ENCODE measurements around the gene TRPV2. TPM values are rescaled to one million over a fixed set of nuclear protein-coding genes. Genes with fewer than 3 reads are reported as not detected.

Gene TRPV2
- total and polyA plus RNA-seq, 2 of the 4 experiments (the other 2 are of a cell fraction) = 30.8 to 32.8 TPM

GRCh38 chr17:16438557-16439302 is 23.4 kb downstream of the TRPV2 start:
- peak overlapping the region; percentile 99 for H3K23ac ChIP-seq (ENCODE audit: low read depth, low read length)
- peak overlapping the region; percentile 30; the same call in 1 of the 3 replicates for H2BK15ac ChIP-seq (ENCODE audit: low read depth, low read length)
- no TSS peak for BruUV-seq (replicated peaks)
- H2AK5ac ChIP-seq (ENCODE audit: low read depth, low read length) = peak overlapping the region; percentile 99
- H3K4me1 ChIP-seq (ENCODE audit: control insufficient read depth, insufficient read depth, low read length) = peaks cover 17% of the 10 kb centered on the region
- peak overlapping the region; percentile 99 for H3K14ac ChIP-seq (replicated peaks; ENCODE audit: low read depth, low read length)
- H3K4ac ChIP-seq (ENCODE audit: low read depth, low read length) = peak overlapping the region; percentile 97
- peak overlapping the region; percentile 94 for H3K56ac ChIP-seq (ENCODE audit: extremely low read depth, insufficient read depth, low read length)
- dilution Hi-C loops (cut with HindIII; ENCODE audit: low sequenced_read_pairs, unreplicated experiment) (no loop called here), intact Hi-C loops (cut with micrococcal nuclease) (loop anchor here (1.0 kb wide), 1 partner anchor 52 kb away; no protein-coding TSS in a partner anchor), in situ Hi-C loops (cut with MboI; ENCODE audit: low sequenced_read_pairs) (loop anchor here (5.0 kb wide), 1 partner anchor 56 kb away; the partner anchor contains the start of gene UBB)
- peak overlapping the region; percentile 35; the same call in 1 of the 2 replicates for H2BK20ac ChIP-seq (ENCODE audit: low read depth, low read length)
- H2BK120ac ChIP-seq (ENCODE audit: low read depth, low read length) = peak overlapping the region; percentile 56; the same call in 1 of the 2 replicates
- ChIA-PET POLR2A (ENCODE audit: unreplicated experiment) (interaction anchor here (0.5 to 1.6 kb wide), 6 partner anchors 11 to 1830 kb away, joined by 3 to 9 read pairs (median 6); partner anchors contain the start of gene UBB), CTCF (interaction anchor here (1.0 to 1.6 kb wide), 3 partner anchors 11 to 75 kb away, joined by 3 to 7 read pairs (median 4); no protein-coding TSS in a partner anchor)
- H2AFZ ChIP-seq (replicated peaks; ENCODE audit: low read length, poor library complexity) = peak overlapping the region; percentile 91
- peak overlapping the region; percentile 82 for H4K5ac ChIP-seq (ENCODE audit: low read depth, low read length)
- peak overlapping the region; percentile 59 for H3K18ac ChIP-seq (ENCODE audit: low read depth, low read length)
- H3K9ac ChIP-seq (ENCODE audit: low read depth, low read length) = peak overlapping the region; percentile 97
- H3K4me3 ChIP-seq (ENCODE audit: insufficient read depth, low read depth, low read length) = peak overlapping the region; percentile 67
- peaks cover 24 to 49% of the 10 kb centered on the region in 2 experiments for H3K79me1 ChIP-seq (ENCODE audit: low read depth in 1 of 2, low read length in 2 of 2)
- DNase-seq (peak; percentile 100), ATAC-seq (ENCODE audit: low read depth) (peak; percentile 93)
- H3K9me3 ChIP-seq (ENCODE audit: control insufficient read depth, insufficient read depth, low read length) = no peaks in the 10 kb centered on the region
- peak overlapping the region; percentile 98 for H3K4me2 ChIP-seq (ENCODE audit: low read depth, low read length)
- H4K20me1 ChIP-seq (ENCODE audit: insufficient read depth, low read length) = peaks cover 46% of the 10 kb centered on the region
- peak overlapping the region; percentile 75 for H2BK5ac ChIP-seq (ENCODE audit: low read depth, low read length, poor library complexity, severe bottlenecking)
- no peaks in the 10 kb centered on the region for H3K27me3 ChIP-seq (ENCODE audit: control insufficient read depth, insufficient read depth, low read length)
- peak overlapping the region; percentile 82 to 100 for H4K8ac ChIP-seq (ENCODE audit: low read depth in 2 of 2, low read length in 2 of 2)
- H4K91ac ChIP-seq (ENCODE audit: insufficient read depth, low read depth, low read length) = peak overlapping the region; percentile 91
- 0% methylated on average over 14 of the region's 46 CpGs; no CpG with 5 or more reads in 1 of the 2 experiments for WGBS, 2 experiments (ENCODE audit: extremely low coverage in 2 of 2, insufficient read length in 1 of 2)
- H3K36me3 ChIP-seq (ENCODE audit: control insufficient read depth, insufficient read depth, low read length) = peaks cover 35% of the 10 kb centered on the region
- peak overlapping the region; percentile 98 for H2AK9ac ChIP-seq (replicated peaks; ENCODE audit: low read depth, low read length, poor library complexity)
- H3K9me1 ChIP-seq (ENCODE audit: insufficient read depth, low read length) = peaks cover 25% of the 10 kb centered on the region
- peak overlapping the region; percentile 87 for H3K27ac ChIP-seq (ENCODE audit: insufficient read depth, low read length)
- TF ChIP-seq ELK1 (IDR thresholded peaks at IDR 0.05; ENCODE audit: borderline replicate concordance, low read depth, low read length) (no peak), RAD21 (IDR thresholded peaks at IDR 0.05; ENCODE audit: low read length) (peak; percentile 3; the same call in 1 of the 2 replicates), BHLHE40 (IDR thresholded peaks at IDR 0.05; ENCODE audit: low read depth, low read length) (peak; percentile 97), RCOR1 (IDR thresholded peaks at IDR 0.05; ENCODE audit: insufficient replicate concordance, low read length) (no peak), NFE2L2 (IDR thresholded peaks at IDR 0.05; ENCODE audit: low read depth, low read length) (peak; percentile 35; the same call in 1 of the 2 replicates), FOS (IDR thresholded peaks at IDR 0.05; ENCODE audit: low read depth, low read length) (no peak; the same call in 1 of the 2 replicates), MXI1 (IDR thresholded peaks at IDR 0.05; ENCODE audit: borderline replicate concordance, low read depth, low read length) (peak; percentile 93), CEBPB (IDR thresholded peaks at IDR 0.05; ENCODE audit: low read depth, low read length) (peak; percentile 79), USF2 (IDR thresholded peaks at IDR 0.05; ENCODE audit: low read depth, low read length) (peak; percentile 96), SMC3 (IDR thresholded peaks at IDR 0.05; ENCODE audit: low read depth, low read length) (no peak), CTCF (conservative IDR thresholded peaks at IDR 0.05; ENCODE audit: low read depth, low read length) (no peak), CHD1 (IDR thresholded peaks at IDR 0.05; ENCODE audit: low read depth, low read length) (peak; percentile 97; the same call in 1 of the 2 replicates)

Data from IMR-90 (cell line).